GM18907 (cell line): ENCODE data around the gene PCDHB5.
"Not testable (repeated sequence)": the region's sequence is repeated elsewhere in the genome, so short reads cannot be mapped to it uniquely, and the experiment has no call there.

Source experiments
- ATAC-seq: cut with Tn5 transposase; IDR thresholded peaks from one replicate; pipeline ENCODE4 v1.9.1; 2021; ENCODE audit warnings: mild to moderate bottlenecking, moderate library complexity; ENCODE audit not compliant: unreplicated experiment

Gene PCDHB5

DNA sequence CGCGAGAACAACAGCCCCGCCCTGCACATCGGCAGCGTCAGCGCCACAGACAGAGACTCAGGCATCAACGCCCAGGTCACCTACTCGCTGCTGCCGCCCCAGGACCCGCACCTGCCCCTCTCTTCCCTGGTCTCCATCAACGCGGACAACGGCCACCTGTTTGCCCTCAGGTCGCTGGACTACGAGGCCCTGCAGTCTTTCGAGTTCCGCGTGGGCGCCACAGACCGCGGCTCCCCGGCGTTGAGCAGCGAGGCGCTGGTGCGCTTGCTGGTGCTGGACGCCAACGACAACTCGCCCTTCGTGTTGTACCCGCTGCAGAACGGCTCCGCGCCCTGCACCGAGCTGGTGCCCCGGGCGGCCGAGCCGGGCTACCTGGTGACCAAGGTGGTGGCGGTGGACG, 16.6 kb downstream of the PCDHB5 start:
- ATAC-seq = not testable (repeated sequence)

DNA sequence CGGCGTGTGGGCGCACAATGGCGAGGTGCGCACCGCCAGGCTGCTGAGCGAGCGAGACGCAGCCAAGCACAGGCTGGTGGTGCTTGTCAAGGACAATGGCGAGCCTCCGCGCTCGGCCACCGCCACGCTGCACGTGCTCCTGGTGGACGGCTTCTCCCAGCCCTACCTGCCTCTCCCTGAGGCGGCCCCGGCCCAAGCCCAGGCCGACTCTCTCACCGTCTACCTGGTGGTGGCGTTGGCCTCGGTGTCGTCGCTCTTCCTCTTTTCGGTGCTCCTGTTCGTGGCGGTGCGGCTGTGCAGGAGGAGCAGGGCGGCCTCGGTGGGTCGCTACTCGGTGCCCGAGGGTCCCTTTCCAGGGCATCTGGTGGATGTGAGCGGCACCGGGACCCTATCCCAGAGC, 17.1 kb downstream of the PCDHB5 start:
- ATAC-seq = not testable (repeated sequence)

DNA sequence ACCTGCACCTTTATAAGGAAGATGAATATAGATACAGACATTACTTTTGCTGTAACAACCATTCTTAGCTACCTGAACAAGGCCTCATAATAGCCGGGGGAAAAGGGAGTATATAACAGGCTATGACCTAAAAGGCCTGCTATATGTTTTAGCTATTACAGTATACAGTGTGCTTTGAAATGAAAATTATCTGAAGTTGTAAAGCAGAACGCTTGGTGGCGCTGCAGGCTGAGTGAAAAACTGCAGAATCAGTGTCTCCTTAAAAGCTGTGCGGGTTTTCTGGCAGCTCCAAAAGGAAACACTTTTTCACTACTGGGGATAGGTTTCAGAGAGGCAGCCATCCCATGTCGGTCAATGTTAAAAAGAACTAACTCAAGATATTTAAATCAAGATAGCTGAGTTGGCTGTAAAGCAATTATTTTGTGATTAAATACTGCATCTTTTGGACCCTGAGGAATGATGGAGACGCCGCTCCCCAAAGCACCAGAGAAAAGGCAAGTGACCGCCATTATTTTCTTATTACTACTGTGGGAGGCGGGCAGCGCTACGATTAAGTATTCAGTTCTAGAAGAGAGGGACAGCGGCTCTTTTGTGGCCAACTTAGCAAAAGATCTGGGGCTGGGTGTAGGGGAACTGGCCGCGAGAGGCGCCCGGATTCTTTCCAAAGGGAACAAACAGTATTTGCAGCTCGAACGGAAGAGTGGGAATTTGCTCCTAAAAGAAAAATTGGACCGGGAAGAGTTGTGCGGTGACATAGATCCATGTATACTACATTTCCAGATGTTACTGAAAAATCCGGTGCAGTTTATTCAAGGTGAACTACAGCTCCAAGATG, 20.8 kb downstream of the PCDHB5 start:
- no peak for ATAC-seq

DNA sequence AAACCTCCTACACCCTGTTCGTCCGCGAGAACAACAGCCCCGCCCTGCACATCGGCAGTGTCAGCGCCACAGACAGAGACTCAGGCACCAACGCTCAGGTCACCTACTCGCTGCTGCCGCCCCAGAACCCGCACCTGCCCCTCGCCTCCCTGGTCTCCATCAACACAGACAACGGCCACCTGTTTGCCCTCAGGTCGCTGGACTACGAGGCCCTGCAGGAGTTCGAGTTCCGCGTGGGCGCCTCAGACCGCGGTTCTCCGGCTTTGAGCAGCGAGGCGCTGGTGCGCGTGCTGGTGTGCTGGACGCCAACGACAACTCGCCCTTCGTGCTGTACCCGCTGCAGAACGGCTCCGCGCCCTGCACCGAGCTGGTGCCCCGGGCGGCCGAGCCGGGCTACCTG, 22.4 kb downstream of the PCDHB5 start:
- ATAC-seq = not testable (repeated sequence)

DNA sequence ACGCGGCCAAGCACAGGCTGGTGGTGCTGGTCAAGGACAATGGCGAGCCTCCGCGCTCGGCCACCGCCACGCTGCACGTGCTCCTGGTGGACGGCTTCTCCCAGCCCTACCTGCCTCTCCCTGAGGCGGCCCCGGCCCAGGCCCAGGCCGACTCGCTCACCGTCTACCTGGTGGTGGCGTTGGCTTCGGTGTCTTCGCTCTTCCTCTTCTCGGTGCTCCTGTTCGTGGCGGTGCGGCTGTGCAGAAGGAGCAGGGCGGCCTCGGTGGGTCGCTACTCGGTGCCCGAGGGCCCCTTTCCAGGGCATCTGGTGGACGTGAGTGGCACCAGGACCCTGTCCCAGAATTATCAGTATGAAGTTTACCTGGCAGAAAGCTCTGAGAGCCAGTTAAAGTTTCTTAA, 22.9 kb downstream of the PCDHB5 start:
- ATAC-seq = not testable (repeated sequence)

DNA sequence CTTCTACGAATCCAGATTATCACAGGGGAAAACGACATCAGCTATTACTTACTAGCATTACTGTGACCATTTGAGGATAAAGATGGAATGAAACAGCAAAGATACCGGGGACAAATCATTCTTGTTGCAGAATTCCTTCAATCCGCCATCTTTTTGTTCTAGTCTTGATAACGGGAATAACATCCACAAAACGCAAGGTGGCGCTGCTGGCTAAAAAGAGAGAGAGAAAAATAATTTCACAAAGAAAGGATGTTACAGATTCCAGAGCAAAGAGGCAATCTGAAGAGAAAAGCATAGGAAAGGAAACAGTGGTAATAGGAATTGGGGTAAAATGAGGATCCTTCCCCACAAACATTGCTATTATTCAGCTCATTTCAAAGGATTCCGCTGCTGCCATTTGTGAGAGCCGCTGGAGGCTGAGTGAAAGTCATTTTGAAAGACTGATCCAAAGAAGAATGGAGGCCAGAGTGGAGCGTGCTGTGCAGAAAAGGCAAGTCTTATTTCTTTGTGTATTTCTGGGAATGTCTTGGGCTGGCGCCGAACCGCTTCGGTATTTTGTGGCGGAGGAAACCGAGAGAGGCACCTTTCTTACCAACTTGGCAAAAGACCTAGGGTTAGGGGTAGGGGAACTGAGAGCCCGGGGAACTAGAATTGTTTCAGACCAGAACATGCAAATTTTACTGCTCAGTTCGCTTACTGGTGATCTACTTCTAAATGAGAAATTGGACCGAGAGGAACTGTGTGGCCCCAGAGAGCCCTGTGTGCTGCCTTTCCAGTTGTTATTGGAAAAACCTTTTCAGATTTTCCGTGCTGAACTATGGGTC, 37.6 kb downstream of the PCDHB5 start, which contains the start of gene PCDHB7:
TSS of gene PCDHB7 (plus strand) at position 264 of the 824 bp plus-strand sequence. CDS start at position 456, 192 bp downstream.
- no peak for ATAC-seq

DNA sequence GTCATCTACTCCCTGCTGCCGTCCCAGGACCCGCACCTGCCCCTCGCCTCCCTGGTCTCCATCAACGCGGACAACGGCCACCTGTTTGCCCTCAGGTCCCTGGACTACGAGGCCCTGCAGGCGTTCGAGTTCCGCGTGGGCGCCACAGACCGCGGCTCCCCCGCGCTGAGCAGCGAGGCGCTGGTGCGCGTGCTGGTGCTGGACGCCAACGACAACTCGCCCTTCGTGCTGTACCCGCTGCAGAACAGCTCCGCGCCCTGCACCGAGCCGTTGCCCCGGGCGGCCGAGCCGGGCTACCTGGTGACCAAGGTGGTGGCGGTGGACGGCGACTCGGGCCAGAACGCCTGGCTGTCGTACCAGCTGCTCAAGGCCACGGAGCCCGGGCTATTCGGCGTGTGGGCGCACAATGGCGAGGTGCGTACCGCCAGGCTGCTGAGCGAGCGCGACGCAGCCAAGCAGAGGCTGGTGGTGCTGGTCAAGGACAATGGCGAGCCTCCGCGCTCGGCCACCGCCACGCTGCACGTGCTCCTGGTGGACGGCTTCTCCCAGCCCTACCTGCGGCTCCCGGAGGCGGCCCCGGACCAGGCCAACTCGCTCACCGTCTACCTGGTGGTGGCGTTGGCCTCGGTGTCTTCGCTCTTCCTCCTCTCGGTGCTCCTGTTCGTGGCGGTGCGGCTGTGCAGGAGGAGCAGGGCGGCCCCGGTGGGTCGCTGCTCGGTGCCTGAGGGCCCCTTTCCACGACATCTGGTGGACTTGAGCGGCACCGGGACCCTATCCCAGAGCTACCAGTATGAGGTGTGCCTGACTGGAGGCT, 39.5 kb downstream of the PCDHB5 start:
- not testable (repeated sequence) for ATAC-seq

DNA sequence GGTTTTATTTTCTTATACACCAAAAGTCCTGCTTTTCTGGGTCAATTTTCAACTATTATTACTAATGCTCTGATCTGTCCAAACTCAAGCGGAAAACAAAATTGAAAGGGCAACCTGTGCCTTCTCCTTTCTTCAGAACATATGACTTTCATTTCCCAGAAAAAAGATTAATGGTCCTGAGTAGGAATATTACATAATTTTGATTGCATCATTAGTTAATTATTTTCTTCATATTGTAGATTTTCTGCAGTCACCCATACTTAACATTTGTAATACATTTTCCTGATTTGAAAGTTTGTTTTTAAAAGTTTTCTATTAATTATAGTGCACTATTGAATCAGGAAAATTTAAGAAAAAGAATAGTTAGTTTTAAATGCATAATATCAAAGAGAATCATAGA, 40.9 kb downstream of the PCDHB5 start:
- no peak for ATAC-seq

DNA sequence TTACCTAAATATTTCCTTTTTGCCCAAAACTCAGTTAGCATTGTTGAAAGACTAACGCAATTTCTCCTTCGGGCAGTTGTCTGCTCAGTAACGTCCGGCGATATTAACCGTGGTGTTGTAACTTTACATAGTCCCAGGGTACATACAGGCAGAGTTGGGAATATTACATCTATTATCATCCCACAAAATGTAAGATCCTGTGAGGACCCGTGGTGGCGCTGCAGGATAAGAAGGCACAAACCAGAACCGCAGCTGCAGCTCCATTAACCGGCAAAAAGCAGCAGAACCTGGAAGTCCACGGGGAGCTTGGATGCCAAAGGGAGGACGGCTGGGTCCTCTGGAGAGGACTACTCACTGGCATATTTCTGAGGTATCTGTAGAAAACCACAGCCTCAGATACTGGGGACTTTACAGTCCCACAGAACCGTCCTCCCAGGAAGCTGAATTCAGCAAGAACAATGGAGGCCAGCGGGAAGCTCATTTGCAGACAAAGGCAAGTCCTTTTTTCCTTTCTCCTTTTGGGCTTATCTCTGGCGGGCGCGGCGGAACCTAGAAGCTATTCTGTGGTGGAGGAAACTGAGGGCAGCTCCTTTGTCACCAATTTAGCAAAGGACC, 42.7 kb downstream of the PCDHB5 start, which contains the start of gene PCDHB8:
TSS of gene PCDHB8 (plus strand) at position 214 of the 615 bp plus-strand sequence. CDS start at position 459, 245 bp downstream.
- not testable (repeated sequence) for ATAC-seq

DNA sequence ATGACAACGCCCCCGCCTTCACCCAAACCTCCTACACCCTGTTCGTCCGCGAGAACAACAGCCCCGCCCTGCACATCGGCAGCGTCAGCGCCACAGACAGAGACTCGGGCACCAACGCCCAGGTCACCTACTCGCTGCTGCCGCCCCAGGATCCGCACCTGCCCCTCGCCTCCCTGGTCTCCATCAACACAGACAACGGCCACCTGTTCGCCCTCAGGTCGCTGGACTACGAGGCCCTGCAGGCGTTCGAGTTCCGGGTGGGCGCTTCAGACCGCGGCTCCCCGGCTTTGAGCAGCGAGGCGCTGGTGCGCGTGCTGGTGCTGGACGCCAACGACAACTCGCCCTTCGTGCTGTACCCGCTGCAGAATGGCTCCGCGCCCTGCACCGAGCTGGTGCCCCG, 44.4 kb downstream of the PCDHB5 start:
- ATAC-seq = not testable (repeated sequence)

DNA sequence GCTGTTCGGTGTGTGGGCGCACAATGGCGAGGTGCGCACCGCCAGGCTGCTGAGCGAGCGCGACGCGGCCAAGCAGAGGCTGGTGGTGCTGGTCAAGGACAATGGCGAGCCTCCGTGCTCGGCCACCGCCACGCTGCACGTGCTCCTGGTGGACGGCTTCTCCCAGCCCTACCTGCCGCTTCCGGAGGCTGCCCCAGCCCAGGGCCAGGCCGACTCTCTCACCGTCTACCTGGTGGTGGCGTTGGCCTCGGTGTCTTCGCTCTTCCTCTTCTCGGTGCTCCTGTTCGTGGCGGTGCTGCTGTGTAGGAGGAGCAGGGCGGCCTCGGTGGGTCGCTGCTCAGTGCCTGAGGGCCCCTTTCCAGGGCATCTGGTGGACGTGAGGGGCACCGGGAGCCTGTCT, 44.9 kb downstream of the PCDHB5 start:
- not testable (repeated sequence) for ATAC-seq

DNA sequence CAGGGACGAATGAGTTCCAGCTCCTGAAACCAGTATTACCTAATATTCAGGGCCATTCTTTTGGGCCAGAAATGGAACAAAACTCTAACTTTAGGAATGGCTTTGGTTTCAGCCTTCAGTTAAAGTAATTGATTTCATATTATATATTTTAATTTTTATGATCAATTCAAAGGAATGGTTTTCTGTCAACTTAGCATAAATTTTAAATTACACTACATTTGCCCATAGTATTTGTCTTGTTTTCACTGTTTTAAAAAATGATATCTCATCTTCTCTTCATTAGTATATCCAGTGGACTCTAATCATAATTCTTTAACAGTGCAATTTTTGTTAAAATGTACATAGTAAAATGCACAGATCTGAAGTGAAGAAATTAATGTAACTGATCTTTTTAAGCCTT, 45.3 kb downstream of the PCDHB5 start:
- ATAC-seq = no peak

DNA sequence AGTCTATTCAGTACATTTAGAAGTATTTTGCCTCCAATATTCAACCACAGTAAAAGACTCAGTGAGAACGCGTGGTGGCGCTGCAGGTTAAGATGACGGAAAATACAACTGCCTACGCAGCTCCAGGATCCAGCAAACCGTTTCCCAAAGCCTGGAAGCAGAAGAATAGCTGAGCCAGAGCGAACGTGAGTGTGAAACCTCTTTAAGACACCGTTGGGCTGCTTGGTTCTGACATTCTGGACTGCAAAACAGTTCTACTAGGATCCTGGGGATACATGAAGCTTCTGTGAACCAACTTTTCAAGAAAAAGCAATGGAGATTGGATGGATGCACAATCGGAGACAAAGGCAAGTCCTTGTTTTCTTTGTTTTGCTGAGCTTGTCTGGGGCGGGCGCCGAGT, 47.2 kb downstream of the PCDHB5 start, which contains the start of gene PCDHB16:
TSS of gene PCDHB16 (plus strand) at position 140 of the 400 bp plus-strand sequence. CDS start at position 313, 173 bp downstream.
- ATAC-seq = no peak

DNA sequence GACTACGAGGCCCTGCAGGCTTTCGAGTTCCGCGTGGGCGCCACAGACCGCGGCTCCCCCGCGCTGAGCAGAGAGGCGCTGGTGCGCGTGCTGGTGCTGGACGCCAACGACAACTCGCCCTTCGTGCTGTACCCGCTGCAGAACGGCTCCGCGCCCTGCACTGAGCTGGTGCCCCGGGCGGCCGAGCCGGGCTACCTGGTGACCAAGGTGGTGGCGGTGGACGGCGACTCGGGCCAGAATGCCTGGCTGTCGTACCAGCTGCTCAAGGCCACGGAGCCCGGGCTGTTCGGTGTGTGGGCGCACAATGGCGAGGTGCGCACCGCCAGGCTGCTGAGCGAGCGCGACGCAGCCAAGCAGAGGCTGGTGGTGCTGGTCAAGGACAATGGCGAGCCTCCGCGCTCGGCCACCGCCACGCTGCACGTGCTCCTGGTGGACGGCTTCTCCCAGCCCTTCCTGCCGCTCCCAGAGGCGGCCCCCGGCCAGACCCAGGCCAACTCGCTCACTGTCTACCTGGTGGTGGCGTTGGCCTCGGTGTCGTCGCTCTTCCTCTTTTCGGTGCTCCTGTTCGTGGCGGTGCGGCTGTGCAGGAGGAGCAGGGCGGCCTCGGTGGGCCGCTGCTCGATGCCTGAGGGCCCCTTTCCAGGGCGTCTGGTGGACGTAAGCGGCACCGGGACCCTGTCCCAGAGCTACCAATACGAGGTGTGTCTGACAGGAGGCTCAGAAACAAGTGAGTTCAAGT, 49.3 kb downstream of the PCDHB5 start:
- ATAC-seq = not testable (repeated sequence)

DNA sequence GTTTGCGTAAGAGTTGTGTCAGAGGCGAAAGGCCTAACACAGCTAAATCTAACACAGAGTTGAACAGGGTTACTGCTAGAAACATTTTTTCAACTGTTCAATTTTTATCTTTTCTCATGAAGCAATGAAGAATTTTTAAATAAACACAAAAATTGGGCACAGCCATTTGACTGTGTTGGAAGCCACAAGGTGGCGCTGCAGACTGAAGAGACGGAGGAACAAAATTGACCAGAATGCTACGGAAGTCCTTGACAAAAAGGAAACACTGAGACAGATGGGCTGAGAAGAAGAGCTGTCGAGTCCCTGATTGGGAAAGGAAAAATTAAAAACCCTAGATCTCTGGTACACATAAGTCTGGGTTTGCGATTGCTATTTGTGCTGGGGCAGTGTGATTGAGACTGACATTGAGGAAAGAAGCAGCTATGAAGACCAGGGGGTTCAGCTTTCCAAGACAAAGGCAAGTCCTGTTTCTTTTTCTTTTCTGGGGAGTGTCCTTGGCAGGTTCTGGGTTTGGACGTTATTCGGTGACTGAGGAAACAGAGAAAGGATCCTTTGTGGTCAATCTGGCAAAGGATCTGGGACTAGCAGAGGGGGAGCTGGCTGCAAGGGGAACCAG, 52.0 kb downstream of the PCDHB5 start, which contains the start of gene PCDHB9:
TSS of gene PCDHB9 (plus strand) at position 265 of the 616 bp plus-strand sequence. CDS start at position 423, 158 bp downstream.
- ATAC-seq = no peak
